Peyer's patch (tissue), 4 donors: ENCODE results near the gene HDAC9.

Experiments used
- POLR2A ChIP-seq, 2 donors: fragments of 450-650 bp; IDR thresholded peaks; one replicate each; pipeline ENCODE4 v1.5.1; 2017; ENCODE audit warnings: antibody characterized with exemption in 2 of 2, mild to moderate bottlenecking in 2 of 2, moderate library complexity in 2 of 2
- TF ChIP-seq, protein P1 (sequence below), 6 experiments: fragments of 450-650 bp in 4 of 6; fragments of 200-600 bp in 2 of 6; sonication (generic) in 1 of 6; IDR thresholded peaks; one replicate each; pipeline ENCODE4 v1.5.1; 2017 to 2019; ENCODE audit warnings: antibody characterized with exemption in 6 of 6, mild to moderate bottlenecking in 3 of 6, moderate library complexity in 1 of 6

GRCh38 chr7:18547509-18548187, 52.1 kb downstream of the HDAC9 start:
- TF ChIP-seq, protein P1, sequence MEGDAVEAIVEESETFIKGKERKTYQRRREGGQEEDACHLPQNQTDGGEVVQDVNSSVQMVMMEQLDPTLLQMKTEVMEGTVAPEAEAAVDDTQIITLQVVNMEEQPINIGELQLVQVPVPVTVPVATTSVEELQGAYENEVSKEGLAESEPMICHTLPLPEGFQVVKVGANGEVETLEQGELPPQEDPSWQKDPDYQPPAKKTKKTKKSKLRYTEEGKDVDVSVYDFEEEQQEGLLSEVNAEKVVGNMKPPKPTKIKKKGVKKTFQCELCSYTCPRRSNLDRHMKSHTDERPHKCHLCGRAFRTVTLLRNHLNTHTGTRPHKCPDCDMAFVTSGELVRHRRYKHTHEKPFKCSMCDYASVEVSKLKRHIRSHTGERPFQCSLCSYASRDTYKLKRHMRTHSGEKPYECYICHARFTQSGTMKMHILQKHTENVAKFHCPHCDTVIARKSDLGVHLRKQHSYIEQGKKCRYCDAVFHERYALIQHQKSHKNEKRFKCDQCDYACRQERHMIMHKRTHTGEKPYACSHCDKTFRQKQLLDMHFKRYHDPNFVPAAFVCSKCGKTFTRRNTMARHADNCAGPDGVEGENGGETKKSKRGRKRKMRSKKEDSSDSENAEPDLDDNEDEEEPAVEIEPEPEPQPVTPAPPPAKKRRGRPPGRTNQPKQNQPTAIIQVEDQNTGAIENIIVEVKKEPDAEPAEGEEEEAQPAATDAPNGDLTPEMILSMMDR (IDR thresholded peaks at IDR 0.05): no peak
- no peak for TF ChIP-seq POLR2A (IDR thresholded peaks at IDR 0.05)
